ENCODE measurements around the gene PDE6A. TPM values are rescaled to one million over a fixed set of nuclear protein-coding genes. Genes with fewer than 3 reads are reported as not detected.

PDE6A gene
- total and polyA plus RNA-seq, 9 of the 15 experiments (the other 6 are each of a cell fraction or from before 2014, with no cell fraction given): 0.01 to 0.04 (median 0.01) TPM; not detected in 6

DNA sequence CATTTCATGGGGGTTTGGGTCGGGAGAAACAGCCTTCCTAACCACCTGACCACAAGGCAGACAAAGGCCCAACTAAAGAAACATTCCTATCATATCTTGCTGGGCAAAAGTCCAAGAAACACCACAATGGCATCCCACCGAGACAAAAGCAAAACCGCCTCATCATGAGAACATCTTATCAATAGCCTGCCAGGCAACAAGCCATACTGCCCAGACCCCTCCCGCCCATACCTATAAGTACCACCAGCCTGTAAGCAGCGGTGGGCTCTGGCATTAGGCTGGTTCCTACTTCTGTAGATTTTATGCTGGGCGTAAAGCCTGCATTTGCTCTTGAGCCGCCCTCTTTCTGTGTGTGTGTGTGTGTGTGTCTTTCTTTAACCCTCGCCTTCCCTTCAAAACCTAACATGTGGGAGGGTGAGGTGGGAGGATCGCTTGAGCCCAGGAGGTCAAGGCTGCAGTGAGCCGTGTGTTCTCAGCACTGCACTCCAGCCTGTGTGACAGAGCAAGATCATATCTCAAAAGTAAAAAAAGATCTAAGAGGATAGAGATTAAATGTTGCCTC, 56.9 kb downstream of the PDE6A start:
- Histone ChIP-seq H2AFZ (ENCODE audit: low read depth, low read length) (peak overlapping the region; percentile 81), H3K9ac (ENCODE audit: insufficient read depth in 1 of 2, low read depth in 2 of 2, low read length in 2 of 2) (peak overlapping the region in 1 of 2 experiments; percentile 60; a peak in 1 of 4 replicates), H3K9me3 (replicated peaks; ENCODE audit: control insufficient read depth, insufficient read depth, low read depth, low read length) (no peaks in the 10 kb centered on the region), H3K9me1 (ENCODE audit: control insufficient read depth, insufficient read depth, low read length) (no peaks in the 10 kb centered on the region), H3K4me1 (replicated peaks in 1 of 2; ENCODE audit: control insufficient read depth in 2 of 2, insufficient read depth in 2 of 2, low read length in 2 of 2) (peaks cover 8 to 11% of the 10 kb centered on the region in 2 experiments), H3K79me2 (ENCODE audit: control insufficient read depth, insufficient read depth, low read length) (no peaks in the 10 kb centered on the region), H3K27ac (ENCODE audit: extremely low read depth, low read depth, low read length) (peak overlapping the region; percentile 47; the same call in 2 of the 3 replicates), H4K20me1 (replicated peaks; ENCODE audit: control insufficient read depth, insufficient read depth, low read length) (no peaks in the 10 kb centered on the region), H3K4me3 (no peak overlapping the region), H3K27me3 (ENCODE audit: control insufficient read depth in 2 of 2, insufficient read depth in 2 of 2, low read length in 2 of 2) (no peaks in the 10 kb centered on the region), H3K36me3 (ENCODE audit: control insufficient read depth, insufficient read depth, low read length) (no peaks in the 10 kb centered on the region), H3K4me2 (ENCODE audit: insufficient read depth, low read length) (peak overlapping the region; percentile 58)
- FAIRE-seq (peak; percentile 89), ATAC-seq (peak; percentile 96), DNase-seq (ENCODE audit: extremely low read depth in 1 of 4, low spot score in 3 of 4) (peak in 2 of 4 experiments; percentile 34 to 84)
- ChIA-PET POLR2A (no interaction called here), CTCF (ENCODE audit: low intra/inter-chr PET ratio) (no interaction called here)
- intact Hi-C loops (cut with micrococcal nuclease) (no loop called here), in situ Hi-C loops (cut with MboI) (no loop called here)
- no TSS peak for BruUV-seq (replicated peaks)
- 0% methylated on average over 10 of the region's 10 CpGs for WGBS (ENCODE audit: insufficient coverage, low coverage, missing lambda C conversion rate)
- TF ChIP-seq TOE1 (IDR thresholded peaks at IDR 0.05; ENCODE audit: borderline replicate concordance) (0 out of 2 replicates have a peak, but pooled peaks have one; percentile 36), TOE1 (CRISPR knock-in tag; IDR thresholded peaks at IDR 0.05; ENCODE audit: borderline replicate concordance, low read depth) (0 out of 2 replicates have a peak, but pooled peaks have one; percentile 52), CTBP1 (IDR thresholded peaks at IDR 0.05; ENCODE audit: borderline replicate concordance) (peak; percentile 54), DACH1 (IDR thresholded peaks at IDR 0.05; ENCODE audit: partially characterized antibody) (peak; percentile 18), LEF1 (IDR thresholded peaks at IDR 0.05) (peak; percentile 57; the same call in 1 of the 2 replicates), TARDBP (IDR thresholded peaks at IDR 0.05) (no peak), JUND (IDR thresholded peaks at IDR 0.05; ENCODE audit: borderline replicate concordance, low read depth, low read length) (peak; percentile 14; the same call in 1 of the 2 replicates), JUND (tag; IDR thresholded peaks at IDR 0.05; ENCODE audit: borderline replicate concordance, low read depth, low read length) (no peak), EHMT2 (IDR thresholded peaks at IDR 0.05) (peak; percentile 45; the same call in 1 of the 2 replicates), HDAC6 (IDR thresholded peaks at IDR 0.05; ENCODE audit: low read depth, low read length) (no peak), TRIM28 (IDR thresholded peaks at IDR 0.05) (no peak), NCOA1 (IDR thresholded peaks at IDR 0.05; ENCODE audit: low read depth) (0 out of 2 replicates have a peak, but pooled peaks have one; percentile 50)
- TF ChIP-seq, protein P1, sequence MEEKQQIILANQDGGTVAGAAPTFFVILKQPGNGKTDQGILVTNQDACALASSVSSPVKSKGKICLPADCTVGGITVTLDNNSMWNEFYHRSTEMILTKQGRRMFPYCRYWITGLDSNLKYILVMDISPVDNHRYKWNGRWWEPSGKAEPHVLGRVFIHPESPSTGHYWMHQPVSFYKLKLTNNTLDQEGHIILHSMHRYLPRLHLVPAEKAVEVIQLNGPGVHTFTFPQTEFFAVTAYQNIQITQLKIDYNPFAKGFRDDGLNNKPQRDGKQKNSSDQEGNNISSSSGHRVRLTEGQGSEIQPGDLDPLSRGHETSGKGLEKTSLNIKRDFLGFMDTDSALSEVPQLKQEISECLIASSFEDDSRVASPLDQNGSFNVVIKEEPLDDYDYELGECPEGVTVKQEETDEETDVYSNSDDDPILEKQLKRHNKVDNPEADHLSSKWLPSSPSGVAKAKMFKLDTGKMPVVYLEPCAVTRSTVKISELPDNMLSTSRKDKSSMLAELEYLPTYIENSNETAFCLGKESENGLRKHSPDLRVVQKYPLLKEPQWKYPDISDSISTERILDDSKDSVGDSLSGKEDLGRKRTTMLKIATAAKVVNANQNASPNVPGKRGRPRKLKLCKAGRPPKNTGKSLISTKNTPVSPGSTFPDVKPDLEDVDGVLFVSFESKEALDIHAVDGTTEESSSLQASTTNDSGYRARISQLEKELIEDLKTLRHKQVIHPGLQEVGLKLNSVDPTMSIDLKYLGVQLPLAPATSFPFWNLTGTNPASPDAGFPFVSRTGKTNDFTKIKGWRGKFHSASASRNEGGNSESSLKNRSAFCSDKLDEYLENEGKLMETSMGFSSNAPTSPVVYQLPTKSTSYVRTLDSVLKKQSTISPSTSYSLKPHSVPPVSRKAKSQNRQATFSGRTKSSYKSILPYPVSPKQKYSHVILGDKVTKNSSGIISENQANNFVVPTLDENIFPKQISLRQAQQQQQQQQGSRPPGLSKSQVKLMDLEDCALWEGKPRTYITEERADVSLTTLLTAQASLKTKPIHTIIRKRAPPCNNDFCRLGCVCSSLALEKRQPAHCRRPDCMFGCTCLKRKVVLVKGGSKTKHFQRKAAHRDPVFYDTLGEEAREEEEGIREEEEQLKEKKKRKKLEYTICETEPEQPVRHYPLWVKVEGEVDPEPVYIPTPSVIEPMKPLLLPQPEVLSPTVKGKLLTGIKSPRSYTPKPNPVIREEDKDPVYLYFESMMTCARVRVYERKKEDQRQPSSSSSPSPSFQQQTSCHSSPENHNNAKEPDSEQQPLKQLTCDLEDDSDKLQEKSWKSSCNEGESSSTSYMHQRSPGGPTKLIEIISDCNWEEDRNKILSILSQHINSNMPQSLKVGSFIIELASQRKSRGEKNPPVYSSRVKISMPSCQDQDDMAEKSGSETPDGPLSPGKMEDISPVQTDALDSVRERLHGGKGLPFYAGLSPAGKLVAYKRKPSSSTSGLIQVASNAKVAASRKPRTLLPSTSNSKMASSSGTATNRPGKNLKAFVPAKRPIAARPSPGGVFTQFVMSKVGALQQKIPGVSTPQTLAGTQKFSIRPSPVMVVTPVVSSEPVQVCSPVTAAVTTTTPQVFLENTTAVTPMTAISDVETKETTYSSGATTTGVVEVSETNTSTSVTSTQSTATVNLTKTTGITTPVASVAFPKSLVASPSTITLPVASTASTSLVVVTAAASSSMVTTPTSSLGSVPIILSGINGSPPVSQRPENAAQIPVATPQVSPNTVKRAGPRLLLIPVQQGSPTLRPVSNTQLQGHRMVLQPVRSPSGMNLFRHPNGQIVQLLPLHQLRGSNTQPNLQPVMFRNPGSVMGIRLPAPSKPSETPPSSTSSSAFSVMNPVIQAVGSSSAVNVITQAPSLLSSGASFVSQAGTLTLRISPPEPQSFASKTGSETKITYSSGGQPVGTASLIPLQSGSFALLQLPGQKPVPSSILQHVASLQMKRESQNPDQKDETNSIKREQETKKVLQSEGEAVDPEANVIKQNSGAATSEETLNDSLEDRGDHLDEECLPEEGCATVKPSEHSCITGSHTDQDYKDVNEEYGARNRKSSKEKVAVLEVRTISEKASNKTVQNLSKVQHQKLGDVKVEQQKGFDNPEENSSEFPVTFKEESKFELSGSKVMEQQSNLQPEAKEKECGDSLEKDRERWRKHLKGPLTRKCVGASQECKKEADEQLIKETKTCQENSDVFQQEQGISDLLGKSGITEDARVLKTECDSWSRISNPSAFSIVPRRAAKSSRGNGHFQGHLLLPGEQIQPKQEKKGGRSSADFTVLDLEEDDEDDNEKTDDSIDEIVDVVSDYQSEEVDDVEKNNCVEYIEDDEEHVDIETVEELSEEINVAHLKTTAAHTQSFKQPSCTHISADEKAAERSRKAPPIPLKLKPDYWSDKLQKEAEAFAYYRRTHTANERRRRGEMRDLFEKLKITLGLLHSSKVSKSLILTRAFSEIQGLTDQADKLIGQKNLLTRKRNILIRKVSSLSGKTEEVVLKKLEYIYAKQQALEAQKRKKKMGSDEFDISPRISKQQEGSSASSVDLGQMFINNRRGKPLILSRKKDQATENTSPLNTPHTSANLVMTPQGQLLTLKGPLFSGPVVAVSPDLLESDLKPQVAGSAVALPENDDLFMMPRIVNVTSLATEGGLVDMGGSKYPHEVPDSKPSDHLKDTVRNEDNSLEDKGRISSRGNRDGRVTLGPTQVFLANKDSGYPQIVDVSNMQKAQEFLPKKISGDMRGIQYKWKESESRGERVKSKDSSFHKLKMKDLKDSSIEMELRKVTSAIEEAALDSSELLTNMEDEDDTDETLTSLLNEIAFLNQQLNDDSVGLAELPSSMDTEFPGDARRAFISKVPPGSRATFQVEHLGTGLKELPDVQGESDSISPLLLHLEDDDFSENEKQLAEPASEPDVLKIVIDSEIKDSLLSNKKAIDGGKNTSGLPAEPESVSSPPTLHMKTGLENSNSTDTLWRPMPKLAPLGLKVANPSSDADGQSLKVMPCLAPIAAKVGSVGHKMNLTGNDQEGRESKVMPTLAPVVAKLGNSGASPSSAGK (IDR thresholded peaks at IDR 0.05): peak; percentile 56; the same call in 1 of the 2 replicates
